HG03280 (cell line): Measurements from ENCODE around the gene BMAL2.

ENCODE experiments used
- ATAC-seq: cut with Tn5 transposase; IDR thresholded peaks from one replicate; pipeline ENCODE4 v1.9.1; 2021; ENCODE audit warnings: mild to moderate bottlenecking, moderate library complexity; ENCODE audit not compliant: unreplicated experiment

Gene BMAL2

DNA sequence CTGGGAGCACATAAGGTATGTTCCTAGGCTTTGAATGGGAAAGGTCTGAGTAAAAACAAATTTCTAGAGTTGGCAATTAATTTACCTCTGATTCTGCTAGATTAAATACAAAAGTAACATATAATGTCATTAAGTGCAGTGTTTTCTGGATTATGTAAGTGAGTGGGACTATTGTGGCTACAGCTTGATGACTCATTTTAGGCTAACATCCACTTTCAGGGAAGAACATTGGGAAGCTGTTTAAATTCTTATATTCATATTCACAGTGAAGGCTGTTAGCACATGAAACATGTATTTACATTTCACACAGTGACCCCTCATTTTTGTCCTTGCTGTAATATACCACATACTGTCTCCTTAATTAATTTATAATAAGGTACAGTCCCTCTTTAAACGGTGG lies 13.2 kb upstream of the BMAL2 start:
- no peak for ATAC-seq

- no peak for ATAC-seq
Measured at GRCh38 chr12:27319848-27320247, 12.8 kb upstream of the BMAL2 start.

DNA sequence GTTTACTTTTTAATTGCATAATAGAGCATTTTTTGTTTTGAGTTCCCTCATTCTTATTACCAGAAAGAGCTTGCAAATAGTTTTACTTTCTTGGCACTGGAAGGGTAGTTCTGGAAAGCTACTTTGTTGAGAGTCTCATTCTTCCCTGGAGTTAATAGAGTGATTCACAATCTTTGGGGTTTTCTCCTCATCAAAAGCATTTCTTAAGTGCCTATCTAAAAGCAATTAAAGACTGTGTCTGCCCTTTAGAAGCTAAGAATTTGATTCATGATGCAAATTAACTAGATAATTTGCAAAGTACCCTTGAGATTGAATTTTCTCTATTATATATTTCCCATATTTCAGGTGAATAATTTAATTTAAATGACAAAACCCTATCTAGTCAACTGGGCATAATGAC lies 8.1 kb upstream of the BMAL2 start:
- ATAC-seq, result no peak

GRCh38 chr12:27330846-27331245 lies 1.8 kb upstream of the BMAL2 start:
- no peak for ATAC-seq

GRCh38 chr12:27331291-27331926 lies 1.2 kb upstream of the BMAL2 start:
- ATAC-seq, result peak; percentile 25

DNA sequence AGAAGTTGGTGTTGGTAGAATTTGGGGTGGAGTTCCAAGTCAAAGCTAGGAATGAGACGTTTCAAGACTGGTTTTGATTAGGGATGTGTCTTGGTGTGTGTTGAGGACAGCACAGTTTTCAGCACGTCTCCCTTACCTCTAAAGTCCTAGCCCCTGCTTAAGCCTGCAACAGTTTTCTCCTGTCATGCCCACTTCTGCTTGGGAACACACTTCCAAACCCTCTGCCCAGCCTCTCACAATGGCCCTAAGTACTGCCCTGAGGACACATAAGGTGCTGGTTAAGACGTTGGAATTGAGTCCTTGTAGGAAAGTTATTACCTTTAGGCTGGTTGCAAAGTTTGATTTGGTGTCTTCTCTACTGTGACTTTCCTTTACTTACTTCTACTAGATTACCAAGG lies 710 bp upstream of the BMAL2 start:
- ATAC-seq, result no peak

DNA sequence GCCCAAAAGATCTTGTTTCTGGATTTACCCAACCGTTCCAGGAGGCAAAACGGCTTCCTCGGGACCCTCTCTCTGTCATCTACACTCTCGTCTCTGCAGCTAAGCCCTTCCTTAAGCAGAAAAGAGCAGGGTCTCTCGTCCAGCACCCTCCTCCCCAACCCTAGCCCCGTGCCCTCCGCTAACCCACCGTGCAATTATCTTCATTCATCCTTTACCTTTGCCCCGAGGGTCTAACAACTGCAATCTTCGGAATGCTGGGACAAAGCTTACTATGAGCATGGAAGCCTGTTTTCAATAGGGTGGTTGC lies 276 bp upstream of the BMAL2 start:
- ATAC-seq, result no peak

DNA sequence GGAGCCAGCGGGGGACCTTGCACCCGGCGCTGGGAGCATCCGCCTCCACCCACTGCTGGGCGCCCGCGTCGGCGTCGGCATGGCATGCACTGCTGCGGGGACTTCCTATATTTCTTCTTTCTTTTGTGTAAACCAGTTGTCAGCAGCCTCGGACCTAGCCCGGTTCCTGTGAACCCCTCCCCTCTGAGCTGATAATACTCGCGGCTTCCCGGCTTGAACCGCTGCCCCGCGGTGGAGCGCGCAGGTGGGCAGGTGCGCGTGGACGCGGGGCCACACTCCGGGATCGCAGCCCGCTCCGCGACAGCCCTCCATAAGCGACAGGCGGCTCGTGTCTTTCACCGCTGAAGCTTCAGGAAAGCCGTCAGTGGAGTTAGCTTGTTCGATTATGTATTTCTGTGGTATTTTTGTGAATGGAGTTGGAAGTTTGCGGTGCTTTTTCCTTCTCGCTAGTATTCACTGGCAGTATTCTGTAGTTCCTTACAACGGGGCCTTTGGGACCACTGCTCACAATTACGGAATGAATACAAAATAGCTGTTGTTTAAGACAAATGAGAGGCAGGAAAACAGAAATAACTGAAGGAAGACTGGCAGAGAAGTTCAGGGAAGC lies 870 bp downstream of the BMAL2 start:
- peak; percentile 33 for ATAC-seq

- ATAC-seq, result no peak
Measured at GRCh38 chr12:27334042-27334720, 1.5 kb downstream of the BMAL2 start.

- ATAC-seq, result no peak
Measured at GRCh38 chr12:27334721-27335082, 2.1 kb downstream of the BMAL2 start.

DNA sequence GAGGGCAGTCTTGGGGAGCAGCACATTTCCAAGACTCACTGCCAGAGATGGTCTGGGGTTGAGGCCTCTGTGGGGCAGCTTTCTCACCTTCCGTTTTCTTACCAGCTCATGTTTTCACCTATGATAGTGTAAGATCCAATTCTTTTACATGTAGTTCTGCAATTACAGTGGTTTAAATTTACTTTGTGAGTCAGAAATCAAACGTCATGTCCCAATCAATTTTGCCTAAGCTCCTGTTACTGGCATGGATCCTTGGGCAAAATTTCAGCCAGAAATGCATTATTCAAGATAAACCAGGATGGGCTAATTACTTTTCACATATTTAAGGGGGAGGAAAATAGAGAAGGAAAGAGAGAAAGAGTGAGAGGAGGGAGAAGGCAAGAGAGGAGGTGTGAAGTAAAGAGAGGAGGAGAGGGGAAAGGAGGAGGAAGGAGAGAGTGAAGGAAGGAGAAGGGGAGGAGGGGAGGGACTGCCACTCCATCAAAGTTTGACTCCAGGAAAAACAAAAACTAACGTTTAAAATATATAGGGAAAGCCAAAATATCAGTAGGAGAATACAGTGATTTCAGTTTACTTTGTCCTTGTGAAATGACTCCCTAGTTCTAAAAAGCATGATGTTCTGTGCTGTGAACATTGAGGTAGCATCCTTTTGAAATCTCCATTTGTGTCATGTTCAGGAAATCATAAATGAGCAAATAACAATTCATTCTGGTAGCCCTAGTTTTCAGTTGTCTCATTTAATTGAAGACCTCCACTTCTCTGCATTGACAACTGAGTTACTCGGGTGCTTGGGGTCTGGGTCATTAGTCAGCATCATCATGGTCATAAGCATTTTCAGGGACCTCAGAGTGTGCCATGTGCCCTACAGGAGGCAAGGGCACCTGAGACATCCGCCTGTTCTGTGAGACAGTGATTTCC lies 3.0 kb downstream of the BMAL2 start:
- ATAC-seq, result no peak

DNA sequence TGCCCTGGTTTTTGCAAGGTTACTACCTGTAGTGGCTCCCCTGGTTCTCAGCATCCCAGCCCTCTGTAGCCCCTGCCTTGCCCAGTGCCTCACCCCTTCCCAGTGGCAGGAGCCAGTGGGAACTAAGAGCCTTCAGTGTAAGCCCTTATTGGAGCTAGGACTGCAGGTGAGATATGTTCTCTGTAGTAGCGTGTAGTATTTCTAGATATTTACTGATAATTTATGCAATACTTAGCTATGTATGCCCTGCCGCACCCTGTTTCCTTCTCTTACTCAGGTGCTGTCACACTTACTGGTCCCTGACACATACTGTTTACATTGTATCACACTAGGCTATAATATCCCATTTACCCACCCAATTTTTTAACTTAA lies 3.6 kb downstream of the BMAL2 start:
- no peak for ATAC-seq

DNA sequence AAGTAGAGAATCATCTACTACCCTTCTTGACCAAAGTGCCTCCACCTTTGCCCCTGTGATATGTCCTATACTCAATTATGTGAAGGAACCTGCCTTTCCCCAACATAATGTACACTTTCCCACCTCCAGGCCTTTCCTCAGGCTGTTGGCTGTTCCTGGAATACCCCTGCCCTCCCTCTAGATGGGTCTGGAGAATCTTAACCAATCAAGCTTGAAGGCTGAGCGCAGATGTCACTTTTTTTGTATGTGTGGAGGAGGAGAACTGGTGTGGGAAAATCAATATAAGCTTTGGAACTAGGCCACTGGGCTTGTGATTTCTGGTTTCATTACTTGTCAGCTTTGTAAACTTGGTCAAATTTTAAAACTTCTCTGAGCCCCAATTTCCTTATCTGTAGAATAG lies 4.7 kb downstream of the BMAL2 start:
- ATAC-seq, result no peak

GRCh38 chr12:27338473-27338872 lies 5.8 kb downstream of the BMAL2 start:
- ATAC-seq, result no peak

DNA sequence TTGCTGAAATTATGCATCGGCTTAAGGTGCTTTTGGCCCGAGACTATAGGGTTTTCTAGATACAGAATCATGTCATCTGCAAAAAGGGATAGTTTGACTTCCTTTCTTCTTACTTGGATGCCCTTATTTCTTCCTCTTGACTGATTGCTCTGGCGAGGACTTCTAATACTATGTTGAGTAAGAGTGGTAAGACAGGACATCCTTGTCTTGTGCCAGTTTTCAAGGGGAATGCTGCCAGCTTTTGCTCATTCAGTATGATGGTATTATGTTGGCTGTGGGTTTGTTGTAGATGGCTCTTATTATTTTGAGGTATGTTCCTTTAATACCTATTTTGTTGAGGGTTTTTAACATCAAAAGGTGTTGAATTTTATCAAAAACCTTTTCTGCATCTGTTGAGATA lies 8.3 kb downstream of the BMAL2 start:
- no peak for ATAC-seq

DNA sequence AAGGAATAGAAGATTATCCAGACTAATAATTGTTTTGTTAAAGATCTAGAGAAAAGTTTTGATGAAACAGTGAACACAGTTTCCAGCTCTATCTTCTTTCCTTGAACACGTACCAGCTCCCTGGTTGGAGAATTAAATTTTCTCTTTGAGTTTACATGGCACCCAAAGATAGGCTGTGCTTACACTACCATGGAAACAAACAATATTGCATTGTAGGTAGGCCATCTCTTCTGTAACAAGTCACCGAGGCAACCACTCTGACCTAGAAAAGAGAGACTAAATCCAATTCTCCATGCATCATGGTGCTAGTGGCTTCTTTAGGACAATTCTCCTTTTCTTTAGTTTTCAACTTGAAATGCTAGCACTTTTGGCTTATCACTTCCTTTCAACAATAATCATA lies 9.9 kb downstream of the BMAL2 start:
- no peak for ATAC-seq

DNA sequence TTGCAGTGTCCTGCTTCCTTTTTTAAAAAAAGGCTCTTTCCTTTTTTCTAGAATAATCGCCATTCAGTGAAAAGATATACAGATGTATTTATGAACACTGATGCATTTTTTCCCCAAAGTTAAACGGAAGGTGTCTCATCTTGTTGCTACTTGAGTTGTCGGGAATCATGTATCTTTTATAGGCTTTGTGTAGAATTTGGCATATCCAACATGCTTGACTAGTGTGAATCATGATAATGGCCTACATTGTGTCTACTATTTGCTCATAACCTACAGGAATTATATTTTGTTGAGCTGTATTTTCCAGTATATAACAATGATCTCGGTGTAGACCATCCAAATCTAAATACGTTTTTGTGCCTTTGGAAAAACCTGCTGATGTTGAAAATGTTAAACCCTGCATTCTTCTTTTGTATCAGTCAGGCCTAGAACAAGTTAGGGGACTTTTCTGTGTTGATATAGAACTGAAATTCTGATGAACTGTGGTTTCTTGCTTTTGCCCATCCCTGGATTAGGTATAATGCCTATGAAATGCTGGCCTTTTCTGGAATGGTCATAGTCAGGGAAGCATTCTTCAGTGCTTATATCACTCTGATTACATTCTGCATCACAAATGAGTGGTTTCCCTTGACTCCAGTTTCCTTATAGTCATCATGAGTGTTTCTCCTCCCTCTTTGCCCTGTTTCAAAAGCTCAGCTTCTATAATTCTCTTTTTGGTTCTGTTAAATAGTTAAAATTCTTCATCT lies 10.8 kb downstream of the BMAL2 start:
- ATAC-seq, result no peak

DNA sequence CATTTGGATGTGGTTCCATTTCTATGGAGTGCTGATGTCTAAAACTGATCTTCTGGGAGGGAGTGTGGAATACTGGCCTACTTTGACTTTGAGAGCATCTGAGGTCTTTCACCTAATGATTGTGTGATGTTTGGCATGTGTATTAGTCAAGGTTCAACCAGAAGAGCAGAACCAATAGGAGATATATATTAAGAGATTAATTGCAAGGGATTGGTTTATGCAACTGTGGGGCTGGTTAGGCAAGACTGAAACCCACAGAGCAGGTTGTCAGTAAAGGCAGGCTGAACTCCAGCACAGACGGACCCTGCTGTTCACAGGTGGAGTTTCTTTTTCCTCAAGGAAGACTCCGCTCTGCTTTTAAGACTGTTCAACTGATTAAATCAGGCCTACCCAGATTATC lies 11.6 kb downstream of the BMAL2 start:
- no peak for ATAC-seq

GRCh38 chr12:27344760-27345159 lies 12.1 kb downstream of the BMAL2 start:
- ATAC-seq, result no peak

DNA sequence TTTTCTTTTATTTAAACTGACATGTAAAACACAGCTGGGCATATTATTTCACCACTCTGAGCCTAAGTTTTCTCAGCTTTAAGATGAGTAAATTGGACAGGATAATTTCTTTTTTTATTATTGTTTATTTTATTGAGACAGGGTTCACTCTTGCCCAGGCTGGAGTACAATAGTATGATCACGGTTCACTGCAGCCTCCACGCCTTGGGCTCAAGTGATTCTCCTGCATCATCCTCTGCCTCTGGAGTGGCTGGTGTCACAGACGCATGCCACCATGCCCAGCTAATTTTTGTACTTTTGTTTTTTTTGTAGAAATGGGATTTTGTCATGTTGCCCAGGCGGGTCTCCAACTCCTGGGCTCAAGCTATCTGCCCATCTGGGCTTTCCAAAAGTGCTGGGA lies 12.7 kb downstream of the BMAL2 start:
- ATAC-seq, result no peak

GRCh38 chr12:27347779-27348178 lies 15.1 kb downstream of the BMAL2 start:
- ATAC-seq, result no peak
